ENCODE results near the gene GALNT1. TPM values are rescaled to one million over a fixed set of nuclear protein-coding genes. Genes with fewer than 3 reads are reported as not detected.

The GALNT1 gene
- 43.5 and 60.3 TPM in 2 replicates for total RNA-seq

GRCh38 chr18:35581546-35581897, at the start of gene GALNT1:
Gene GALNT1 (plus strand): TSS chr18:35581740. CDS start chr18:35654663, 72,923 bp downstream.

Other genes with a start within 250 kb of the GALNT1 start
- 16.1 and 21.4 TPM in 2 replicates for gene ZNF24, start 237.3 kb upstream of the GALNT1 start, total RNA-seq
- 0.89 TPM in 1 of 2 replicates, not detected in the other for gene ZNF396, start 204.4 kb upstream of the GALNT1 start, total RNA-seq
- gene INO80C, start 83.8 kb upstream of the GALNT1 start, total RNA-seq = 7.2 and 12.4 TPM in 2 replicates

All from myometrial cell (primary cell).